ENCODE results near the gene LAIR1. TPM values are rescaled to one million over a fixed set of nuclear protein-coding genes. Genes with fewer than 3 reads are reported as not detected.

LAIR1 gene
- total RNA-seq, 4 donors from 2014 or later: 0.12 to 3.5 (median 2.9) TPM

DNA sequence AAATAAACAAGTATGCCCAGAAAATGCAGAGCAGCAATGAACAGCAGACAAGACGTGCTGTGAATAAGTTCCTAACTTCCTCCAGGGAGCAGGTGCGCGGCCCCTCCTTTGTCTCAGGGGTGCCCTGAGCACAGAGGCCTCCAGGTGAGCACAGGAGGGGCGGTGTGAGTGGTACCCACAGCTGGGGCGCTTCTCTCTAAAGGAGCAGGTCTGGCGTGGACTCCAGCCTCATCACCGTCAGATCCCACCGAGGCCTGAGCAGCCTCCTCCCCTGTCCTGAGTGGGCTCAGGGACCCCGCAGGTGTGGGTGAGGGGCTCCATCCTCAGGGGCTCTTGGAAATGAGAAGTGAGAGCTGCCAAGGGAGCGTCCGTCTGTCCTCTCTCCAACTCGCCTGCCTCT, 54.9 kb downstream of the LAIR1 start:
- Histone ChIP-seq H3K27me3 (no peaks in the 10 kb centered on the region), H3K4me1 (no peaks in the 10 kb centered on the region), H3K27ac (no peak overlapping the region), H3K4me3 (no peak overlapping the region), H3K36me3 (no peaks in the 10 kb centered on the region), H3K9me3 (no peaks in the 10 kb centered on the region)
- no peak for TF ChIP-seq CTCF (IDR thresholded peaks at IDR 0.05 in 4 of 5, conservative IDR thresholded peaks at IDR 0.05 in 1 of 5)
- no peak for TF ChIP-seq POLR2A (IDR thresholded peaks at IDR 0.05)
- no peak for ATAC-seq
- DNase-seq: no peak
- intact Hi-C loops (cut with DNase I; ENCODE audit: low total_unique reads) (no loop called here), in situ Hi-C loops (cut with MboI; ENCODE audit: low sequenced_read_pairs in 4 of 4) (loop anchor here in 1 of 4 donors (25.0 kb wide), 1 partner anchor 327 kb away; the partner anchor contains the start of gene LILRB1)

- in situ Hi-C loops (cut with MboI; ENCODE audit: low sequenced_read_pairs in 4 of 4): loop anchor here in 1 of 4 donors (25.0 kb wide), 1 partner anchor 330 kb away; the partner anchor contains the start of gene LILRB1
These were observed 57.2 kb downstream of the LAIR1 start for GRCh38 chr19:54307389-54308020.

DNA sequence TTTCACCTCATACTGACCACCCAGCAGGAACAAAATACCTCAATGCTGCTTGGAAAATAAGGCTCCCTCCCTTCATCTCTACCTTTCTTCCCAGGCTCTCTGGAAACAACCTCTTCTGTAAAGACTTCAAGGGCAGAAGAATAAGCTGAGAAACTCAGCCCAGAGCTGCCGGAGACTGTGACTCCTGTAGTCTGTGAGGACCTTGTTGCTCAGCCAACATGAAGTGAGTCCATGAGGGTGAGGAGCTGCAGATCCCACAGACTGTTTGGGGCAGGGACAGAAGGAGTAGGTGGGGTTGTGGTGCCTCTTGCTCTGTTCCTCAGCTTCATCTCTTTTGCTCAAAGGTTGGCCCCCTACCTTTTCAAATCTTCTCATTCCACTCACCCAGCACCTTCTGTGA, 59.6 kb downstream of the LAIR1 start:
- TF ChIP-seq CTCF (IDR thresholded peaks at IDR 0.05 in 4 of 5, conservative IDR thresholded peaks at IDR 0.05 in 1 of 5) (no peak), POLR2A (IDR thresholded peaks at IDR 0.05) (no peak)
- intact Hi-C loops (cut with DNase I; ENCODE audit: low total_unique reads) (no loop called here), in situ Hi-C loops (cut with MboI; ENCODE audit: low sequenced_read_pairs in 4 of 4) (loop anchor here in 1 of 4 donors (25.0 kb wide), 1 partner anchor 332 kb away; the partner anchor contains the start of gene LILRB1)
- Histone ChIP-seq H3K9me3 (no peaks in the 10 kb centered on the region), H3K27ac (no peak overlapping the region), H3K4me1 (no peaks in the 10 kb centered on the region), H3K27me3 (no peaks in the 10 kb centered on the region), H3K36me3 (no peaks in the 10 kb centered on the region), H3K4me3 (no peak overlapping the region)
- DNase-seq (no peak), ATAC-seq (no peak)

More at GRCh38 chr19:54307389-54308020, 57.2 kb downstream of the LAIR1 start:
- intact Hi-C loops (cut with DNase I; ENCODE audit: low total_unique reads): no loop called here
- H3K27me3 ChIP-seq: no peaks in the 10 kb centered on the region
- no peaks in the 10 kb centered on the region for H3K9me3 ChIP-seq
- H3K4me3 ChIP-seq: no peak overlapping the region
- no peak for DNase-seq
- H3K4me1 ChIP-seq: no peaks in the 10 kb centered on the region
- TF ChIP-seq CTCF (IDR thresholded peaks at IDR 0.05 in 4 of 5, conservative IDR thresholded peaks at IDR 0.05 in 1 of 5) (no peak), POLR2A (IDR thresholded peaks at IDR 0.05) (no peak)
- H3K27ac ChIP-seq: no peak overlapping the region
- no peak for ATAC-seq
- no peaks in the 10 kb centered on the region for H3K36me3 ChIP-seq

DNA sequence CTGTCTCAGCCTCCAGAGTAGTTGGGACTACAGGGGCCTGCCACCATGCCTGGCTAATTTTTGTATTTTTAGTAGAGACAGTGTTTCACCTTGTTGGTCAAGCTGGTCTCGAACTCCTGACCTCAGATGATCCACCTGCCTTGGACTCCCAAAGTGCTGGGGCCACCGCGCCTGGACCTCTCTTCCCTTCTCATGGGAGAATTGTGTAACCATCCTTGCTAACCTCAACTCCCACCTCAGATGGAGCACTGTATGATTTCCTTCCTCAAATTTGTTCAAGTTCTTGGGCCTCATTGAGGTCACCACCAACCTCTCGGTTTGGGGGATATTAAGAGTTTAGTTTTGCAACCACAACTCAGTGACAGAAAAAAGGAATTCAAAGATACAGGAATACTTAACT, 62.5 kb downstream of the LAIR1 start:
- H3K4me3 ChIP-seq: no peak overlapping the region
- no peaks in the 10 kb centered on the region for H3K27me3 ChIP-seq
- in situ Hi-C loops (cut with MboI; ENCODE audit: low sequenced_read_pairs in 4 of 4) (loop anchor here in 1 of 4 donors (25.0 kb wide), 1 partner anchor 335 kb away; the partner anchor contains the start of gene LILRB1), intact Hi-C loops (cut with DNase I; ENCODE audit: low total_unique reads) (no loop called here)
- H3K4me1 ChIP-seq: no peaks in the 10 kb centered on the region
- TF ChIP-seq CTCF (IDR thresholded peaks at IDR 0.05 in 4 of 5, conservative IDR thresholded peaks at IDR 0.05 in 1 of 5) (no peak), POLR2A (IDR thresholded peaks at IDR 0.05) (no peak)
- H3K36me3 ChIP-seq: no peaks in the 10 kb centered on the region
- no peak overlapping the region for H3K27ac ChIP-seq
- no peak for DNase-seq
- ATAC-seq: no peak
- H3K9me3 ChIP-seq: no peaks in the 10 kb centered on the region

Other genes starting within 250 kb of the LAIR1 start
- gene TFPT, start 249.3 kb downstream of the LAIR1 start, total RNA-seq: 10 to 100 TPM in 3 of 4 donors, 1 to 10 TPM in 1; 7.5 to 18.1 (median 17.5) TPM
- gene PRPF31, start 249.2 kb downstream of the LAIR1 start, total RNA-seq: 10 to 100 TPM; 26.6 to 39.4 (median 37.2) TPM
- gene CNOT3, start 227.2 kb downstream of the LAIR1 start, total RNA-seq: 10 to 100 TPM in 2 of 4 donors, 1 to 10 TPM in 2; 5.1 to 14.0 (median 10.2) TPM
- gene LENG1, start 205.2 kb downstream of the LAIR1 start, total RNA-seq: 10 to 100 TPM in 3 of 4 donors, 1 to 10 TPM in 1; 6.5 to 14.2 (median 11.9) TPM
- gene TMC4, start 191.8 kb downstream of the LAIR1 start, total RNA-seq: 1 to 10 TPM in 1 of 4 donors, under 1 TPM in 1, not detected in 2; 0.87 to 1.6 TPM
- 10 to 100 TPM; 11.6 to 36.4 (median 19.3) TPM for gene MBOAT7, start 175.4 kb downstream of the LAIR1 start, total RNA-seq
- 10 to 100 TPM; 40.9 to 48.9 (median 43.9) TPM for gene TSEN34, start 173.6 kb downstream of the LAIR1 start, total RNA-seq
- gene RPS9, start 164.1 kb downstream of the LAIR1 start, total RNA-seq: 1,000 to 10,000 TPM; 1,002 to 1,381 (median 1,253) TPM
- 1 to 10 TPM in 2 of 4 donors, under 1 TPM in 1, not detected in 1; 0.51 to 7.1 (median 3.6) TPM for gene LILRB3, start 141.9 kb downstream of the LAIR1 start, total RNA-seq
- gene LILRA6, start 122.1 kb downstream of the LAIR1 start, total RNA-seq: 1 to 10 TPM in 1 of 4 donors, under 1 TPM in 2, not detected in 1; 0.19 to 1.1 (median 0.52) TPM
- 1 to 10 TPM in 3 of 4 donors, under 1 TPM in 1; 0.70 to 5.9 (median 3.3) TPM for gene LILRB5, start 107.7 kb downstream of the LAIR1 start, total RNA-seq
- 1 to 10 TPM in 3 of 4 donors, under 1 TPM in 1; 0.61 to 1.3 (median 1.2) TPM for gene LILRB2, start 83.8 kb downstream of the LAIR1 start, total RNA-seq
- gene LILRA5, start 51.8 kb downstream of the LAIR1 start, total RNA-seq: 1 to 10 TPM in 2 of 4 donors, under 1 TPM in 1, not detected in 1; 0.98 to 2.4 (median 1.1) TPM
- not detected for gene LILRA4, start 25.8 kb downstream of the LAIR1 start, total RNA-seq
- under 1 TPM in 1 of 4 donors, not detected in 3; 0.41 TPM for gene TTYH1, start 50.5 kb upstream of the LAIR1 start, total RNA-seq
- 10 to 100 TPM in 3 of 4 donors, 1 to 10 TPM in 1; 9.9 to 49.5 (median 15.5) TPM for gene LENG8, start 84.3 kb upstream of the LAIR1 start, total RNA-seq
- gene LENG9, start 98.8 kb upstream of the LAIR1 start, total RNA-seq: 1 to 10 TPM; 1.5 to 4.9 (median 3.4) TPM
- gene CDC42EP5, start 108.4 kb upstream of the LAIR1 start, total RNA-seq: 1 to 10 TPM in 2 of 4 donors, under 1 TPM in 1, not detected in 1; 0.83 to 4.6 (median 4.2) TPM
- gene LAIR2, start 137.9 kb upstream of the LAIR1 start, total RNA-seq: not detected
- 1 to 10 TPM in 1 of 4 donors, under 1 TPM in 2, not detected in 1; 0.44 to 1.0 (median 0.91) TPM for gene LILRA2, start 208.9 kb upstream of the LAIR1 start, total RNA-seq
- under 1 TPM in 2 of 4 donors, not detected in 2; 0.40 to 0.62 TPM for gene LILRA1, start 228.7 kb upstream of the LAIR1 start, total RNA-seq